GM06990 (cell line): Measurements from ENCODE around the gene RAB8A.

Experiments used
- DNase-seq: peaks from one replicate; pipeline ENCODE4 v3.0.0-alpha.2; 2011; ENCODE audit not compliant: insufficient read length; ENCODE audit errors: extremely low read depth
- H3K27me3 ChIP-seq: replicated peaks from 2 replicates; pipeline ENCODE4 v1.6.0; 2011; ENCODE audit warnings: low read length; ENCODE audit not compliant: control insufficient read depth, insufficient read depth
- H3K36me3 ChIP-seq: 2 replicates; pipeline ENCODE4 v1.5.1; 2011; ENCODE audit warnings: low read length; ENCODE audit not compliant: control insufficient read depth, insufficient read depth
- H3K4me3 ChIP-seq: replicated peaks from 2 replicates; pipeline ENCODE4 v1.5.1; 2011; ENCODE audit warnings: low read depth, mild to moderate bottlenecking, control low read depth, low read length
- CTCF ChIP-seq: IDR thresholded peaks from 2 replicates; pipeline ENCODE4 v1.5.1; 2011; ENCODE audit warnings: low read length, control low read depth, mild to moderate bottlenecking, inconsistent platforms; ENCODE audit not compliant: insufficient read depth, poor library complexity, severe bottlenecking

The RAB8A gene

GRCh38 chr19:16091546-16092475 is 19.9 kb upstream of the RAB8A start:
- TF ChIP-seq CTCF = no peak
- DNase-seq = no peak
- Histone ChIP-seq H3K27me3 (no peaks in the 10 kb centered on the region), H3K4me3 (no peak overlapping the region), H3K36me3 (peaks cover 56% of the 10 kb centered on the region)

- TF ChIP-seq CTCF = no peak
- peaks cover 45% of the 10 kb centered on the region for H3K36me3 ChIP-seq
- H3K27me3 ChIP-seq = no peaks in the 10 kb centered on the region
- no peak overlapping the region for H3K4me3 ChIP-seq
- no peak for DNase-seq
Observed at GRCh38 chr19:16094360-16095070, 17.2 kb upstream of the RAB8A start.

- no peak for TF ChIP-seq CTCF
- Histone ChIP-seq H3K4me3 (no peak overlapping the region), H3K27me3 (no peaks in the 10 kb centered on the region), H3K36me3 (peaks cover 44% of the 10 kb centered on the region)
- no peak for DNase-seq
Observed at GRCh38 chr19:16095071-16095571, 16.6 kb upstream of the RAB8A start.

GRCh38 chr19:16096280-16096855 is 15.3 kb upstream of the RAB8A start:
- TF ChIP-seq CTCF = no peak
- no peak for DNase-seq
- H3K4me3 ChIP-seq = no peak overlapping the region
- peaks cover 38% of the 10 kb centered on the region for H3K36me3 ChIP-seq
- H3K27me3 ChIP-seq = no peaks in the 10 kb centered on the region

- Histone ChIP-seq H3K4me3 (no peak overlapping the region), H3K36me3 (peaks cover 37% of the 10 kb centered on the region), H3K27me3 (no peaks in the 10 kb centered on the region)
- DNase-seq = no peak
- no peak for TF ChIP-seq CTCF
Observed at GRCh38 chr19:16098416-16098768, 13.3 kb upstream of the RAB8A start.
